Measurements from ENCODE around the gene EXOC3L4. TPM values are rescaled to one million over a fixed set of nuclear protein-coding genes. Genes with fewer than 3 reads are reported as not detected.
"Not testable (repeated sequence)": the region's sequence is repeated elsewhere in the genome, so short reads cannot be mapped to it uniquely, and the experiment has no call there.

Gene EXOC3L4
- total RNA-seq, 1 experiment from 2014 or later, result not detected

GRCh38 chr14:103115845-103116572 lies 21.5 kb downstream of the EXOC3L4 start:
- H3K9me3 Mint-ChIP-seq (ENCODE audit: unreplicated experiment), result no peaks in the 10 kb centered on the region
- POLR2A ChIA-PET, result no interaction called here
- H3K36me3 Mint-ChIP-seq (ENCODE audit: insufficient read depth, unreplicated experiment), result no peaks in the 10 kb centered on the region
- BruUV-seq (replicated peaks), result no TSS peak
- TF ChIP-seq, protein P1, sequence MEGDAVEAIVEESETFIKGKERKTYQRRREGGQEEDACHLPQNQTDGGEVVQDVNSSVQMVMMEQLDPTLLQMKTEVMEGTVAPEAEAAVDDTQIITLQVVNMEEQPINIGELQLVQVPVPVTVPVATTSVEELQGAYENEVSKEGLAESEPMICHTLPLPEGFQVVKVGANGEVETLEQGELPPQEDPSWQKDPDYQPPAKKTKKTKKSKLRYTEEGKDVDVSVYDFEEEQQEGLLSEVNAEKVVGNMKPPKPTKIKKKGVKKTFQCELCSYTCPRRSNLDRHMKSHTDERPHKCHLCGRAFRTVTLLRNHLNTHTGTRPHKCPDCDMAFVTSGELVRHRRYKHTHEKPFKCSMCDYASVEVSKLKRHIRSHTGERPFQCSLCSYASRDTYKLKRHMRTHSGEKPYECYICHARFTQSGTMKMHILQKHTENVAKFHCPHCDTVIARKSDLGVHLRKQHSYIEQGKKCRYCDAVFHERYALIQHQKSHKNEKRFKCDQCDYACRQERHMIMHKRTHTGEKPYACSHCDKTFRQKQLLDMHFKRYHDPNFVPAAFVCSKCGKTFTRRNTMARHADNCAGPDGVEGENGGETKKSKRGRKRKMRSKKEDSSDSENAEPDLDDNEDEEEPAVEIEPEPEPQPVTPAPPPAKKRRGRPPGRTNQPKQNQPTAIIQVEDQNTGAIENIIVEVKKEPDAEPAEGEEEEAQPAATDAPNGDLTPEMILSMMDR (IDR thresholded peaks at IDR 0.05; ENCODE audit: unreplicated experiment), result no peak
- CTCF ChIA-PET, result interaction anchor here (0.7 to 2.6 kb wide), 5 partner anchors 10 to 184 kb away, joined by 3 to 17 read pairs (median 3); no protein-coding TSS in a partner anchor
- peak; percentile 68 for DNase-seq (ENCODE audit: unreplicated experiment)
- H3K27me3 Mint-ChIP-seq (ENCODE audit: insufficient read depth, unreplicated experiment), result no peaks in the 10 kb centered on the region
- intact Hi-C loops (cut with micrococcal nuclease), result no loop called here
- no peak overlapping the region for H3K27ac Mint-ChIP-seq (ENCODE audit: low read depth, unreplicated experiment)
- H3K4me1 Mint-ChIP-seq (ENCODE audit: insufficient read depth, unreplicated experiment), result peaks cover 9% of the 10 kb centered on the region
- no peak overlapping the region for H3K4me3 Mint-ChIP-seq (ENCODE audit: unreplicated experiment)

GRCh38 chr14:103116636-103117035 lies 22.1 kb downstream of the EXOC3L4 start:
- no peak for DNase-seq (ENCODE audit: unreplicated experiment)

GRCh38 chr14:103117499-103117898 lies 23.0 kb downstream of the EXOC3L4 start:
- CTCF ChIA-PET, POLR2A ChIA-PET: not testable (repeated sequence)

More at GRCh38 chr14:103116636-103117035, 22.1 kb downstream of the EXOC3L4 start:
- CTCF ChIA-PET, result interaction anchor here (1.0 to 2.6 kb wide), 2 partner anchors 12 to 38 kb away, joined by 3 to 17 read pairs; no protein-coding TSS in a partner anchor
- no peaks in the 10 kb centered on the region for H3K27me3 Mint-ChIP-seq (ENCODE audit: insufficient read depth, unreplicated experiment)
- H3K4me3 Mint-ChIP-seq (ENCODE audit: unreplicated experiment), result no peak overlapping the region
- peaks cover 9% of the 10 kb centered on the region for H3K4me1 Mint-ChIP-seq (ENCODE audit: insufficient read depth, unreplicated experiment)
- BruUV-seq (replicated peaks), result no TSS peak
- H3K36me3 Mint-ChIP-seq (ENCODE audit: insufficient read depth, unreplicated experiment), result no peaks in the 10 kb centered on the region
- H3K27ac Mint-ChIP-seq (ENCODE audit: low read depth, unreplicated experiment), result no peak overlapping the region
- TF ChIP-seq, protein P1 (IDR thresholded peaks at IDR 0.05; ENCODE audit: unreplicated experiment), result no peak
- no peaks in the 10 kb centered on the region for H3K9me3 Mint-ChIP-seq (ENCODE audit: unreplicated experiment)
- intact Hi-C loops (cut with micrococcal nuclease), result no loop called here
- POLR2A ChIA-PET, result no interaction called here

GRCh38 chr14:103118018-103118662 lies 23.6 kb downstream of the EXOC3L4 start:
- no peaks in the 10 kb centered on the region for H3K27me3 Mint-ChIP-seq (ENCODE audit: insufficient read depth, unreplicated experiment)
- no peak overlapping the region for H3K4me3 Mint-ChIP-seq (ENCODE audit: unreplicated experiment)
- H3K4me1 Mint-ChIP-seq (ENCODE audit: insufficient read depth, unreplicated experiment), result peaks cover 9% of the 10 kb centered on the region
- TF ChIP-seq, protein P1 (IDR thresholded peaks at IDR 0.05; ENCODE audit: unreplicated experiment), result no peak
- POLR2A ChIA-PET, result no interaction called here
- BruUV-seq (replicated peaks), result no TSS peak
- H3K36me3 Mint-ChIP-seq (ENCODE audit: insufficient read depth, unreplicated experiment), result no peaks in the 10 kb centered on the region
- DNase-seq (ENCODE audit: unreplicated experiment), result no peak
- no peak overlapping the region for H3K27ac Mint-ChIP-seq (ENCODE audit: low read depth, unreplicated experiment)
- CTCF ChIA-PET, result interaction anchor here (0.7 to 0.9 kb wide), 2 partner anchors 13 to 175 kb away, joined by 3 to 4 read pairs; no protein-coding TSS in a partner anchor
- intact Hi-C loops (cut with micrococcal nuclease), result no loop called here
- no peaks in the 10 kb centered on the region for H3K9me3 Mint-ChIP-seq (ENCODE audit: unreplicated experiment)

More at GRCh38 chr14:103117499-103117898, 23.0 kb downstream of the EXOC3L4 start:
- H3K27me3 Mint-ChIP-seq (ENCODE audit: insufficient read depth, unreplicated experiment); H3K4me3 Mint-ChIP-seq (ENCODE audit: unreplicated experiment); H3K36me3 Mint-ChIP-seq (ENCODE audit: insufficient read depth, unreplicated experiment); BruUV-seq (replicated peaks); H3K27ac Mint-ChIP-seq (ENCODE audit: low read depth, unreplicated experiment); H3K4me1 Mint-ChIP-seq (ENCODE audit: insufficient read depth, unreplicated experiment); intact Hi-C loops (cut with micrococcal nuclease); DNase-seq (ENCODE audit: unreplicated experiment); H3K9me3 Mint-ChIP-seq (ENCODE audit: unreplicated experiment): not testable (repeated sequence)
